Measurements from ENCODE around the gene LCN1. TPM values are rescaled to one million over a fixed set of nuclear protein-coding genes. Genes with fewer than 3 reads are reported as not detected.

LCN1 gene
- polyA plus RNA-seq, 1 donor (not counting 4 experiments of a cell fraction or from before 2014, with no cell fraction given): not detected

- no peaks in the 10 kb centered on the region for H4K20me1 ChIP-seq (ENCODE audit: control insufficient read depth, extremely low read depth, insufficient read depth, low read length)
- no peak for TF ChIP-seq EZH2 (IDR thresholded peaks at IDR 0.05; ENCODE audit: low read length)
- TF ChIP-seq, protein P1, sequence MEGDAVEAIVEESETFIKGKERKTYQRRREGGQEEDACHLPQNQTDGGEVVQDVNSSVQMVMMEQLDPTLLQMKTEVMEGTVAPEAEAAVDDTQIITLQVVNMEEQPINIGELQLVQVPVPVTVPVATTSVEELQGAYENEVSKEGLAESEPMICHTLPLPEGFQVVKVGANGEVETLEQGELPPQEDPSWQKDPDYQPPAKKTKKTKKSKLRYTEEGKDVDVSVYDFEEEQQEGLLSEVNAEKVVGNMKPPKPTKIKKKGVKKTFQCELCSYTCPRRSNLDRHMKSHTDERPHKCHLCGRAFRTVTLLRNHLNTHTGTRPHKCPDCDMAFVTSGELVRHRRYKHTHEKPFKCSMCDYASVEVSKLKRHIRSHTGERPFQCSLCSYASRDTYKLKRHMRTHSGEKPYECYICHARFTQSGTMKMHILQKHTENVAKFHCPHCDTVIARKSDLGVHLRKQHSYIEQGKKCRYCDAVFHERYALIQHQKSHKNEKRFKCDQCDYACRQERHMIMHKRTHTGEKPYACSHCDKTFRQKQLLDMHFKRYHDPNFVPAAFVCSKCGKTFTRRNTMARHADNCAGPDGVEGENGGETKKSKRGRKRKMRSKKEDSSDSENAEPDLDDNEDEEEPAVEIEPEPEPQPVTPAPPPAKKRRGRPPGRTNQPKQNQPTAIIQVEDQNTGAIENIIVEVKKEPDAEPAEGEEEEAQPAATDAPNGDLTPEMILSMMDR (optimal IDR thresholded peaks at IDR 0.05 in 1 of 3, IDR thresholded peaks at IDR 0.05 in 1 of 3, conservative IDR thresholded peaks at IDR 0.05 in 1 of 3; ENCODE audit: extremely low read depth in 1 of 3, insufficient read depth in 2 of 3, low read length in 3 of 3): no peak
- H3K36me3 ChIP-seq (ENCODE audit: control insufficient read depth in 2 of 2, extremely low read depth in 1 of 2, insufficient read depth in 2 of 2, low read length in 2 of 2): no peaks in the 10 kb centered on the region
- no peak overlapping the region for H3K9ac ChIP-seq (ENCODE audit: control insufficient read depth, extremely low read depth, insufficient read depth, low read length)
- no peaks in the 10 kb centered on the region for H3K4me1 ChIP-seq (ENCODE audit: control insufficient read depth, extremely low read depth, insufficient read depth, low read length)
- no peak overlapping the region for H3K4me2 ChIP-seq (ENCODE audit: control insufficient read depth, extremely low read depth, insufficient read depth, low read depth, low read length)
- no peaks in the 10 kb centered on the region for H3K79me2 ChIP-seq (ENCODE audit: control insufficient read depth, insufficient read depth, low read length)
- no peaks in the 10 kb centered on the region for H3K9me3 ChIP-seq (ENCODE audit: control insufficient read depth, low read depth, low read length)
- no peaks in the 10 kb centered on the region for H3K9me1 ChIP-seq (ENCODE audit: control insufficient read depth, extremely low read depth, insufficient read depth, low read length)
- dilution Hi-C loops (cut with MboI; ENCODE audit: extremely low pct_ligation_motif_present, low sequenced_read_pairs): no loop called here
- no peak overlapping the region for H3K27ac ChIP-seq (ENCODE audit: control insufficient read depth, insufficient read depth, low read length)
- no peak overlapping the region for H3K4me3 ChIP-seq (ENCODE audit: control insufficient read depth in 2 of 3, extremely low read depth in 1 of 3, insufficient read depth in 2 of 3, low read depth in 1 of 3, low read length in 3 of 3)
- FAIRE-seq: no peak
- no peak overlapping the region for H2AFZ ChIP-seq (ENCODE audit: control insufficient read depth, low read length)
- DNase-seq (ENCODE audit: low read depth, low spot score): no peak
- H3K27me3 ChIP-seq (ENCODE audit: control insufficient read depth, extremely low read depth, insufficient read depth, low read length): no peaks in the 10 kb centered on the region
These were observed 44.4 kb downstream of the LCN1 start for GRCh38 chr9:135565636-135566035.

GRCh38 chr9:135566552-135566951 lies 45.3 kb downstream of the LCN1 start:
- Histone ChIP-seq H3K4me2 (ENCODE audit: control insufficient read depth, extremely low read depth, insufficient read depth, low read depth, low read length) (no peak overlapping the region), H3K36me3 (ENCODE audit: control insufficient read depth in 2 of 2, extremely low read depth in 1 of 2, insufficient read depth in 2 of 2, low read length in 2 of 2) (no peaks in the 10 kb centered on the region), H2AFZ (ENCODE audit: control insufficient read depth, low read length) (no peak overlapping the region), H4K20me1 (ENCODE audit: control insufficient read depth, extremely low read depth, insufficient read depth, low read length) (no peaks in the 10 kb centered on the region), H3K4me3 (ENCODE audit: control insufficient read depth in 2 of 3, extremely low read depth in 1 of 3, insufficient read depth in 2 of 3, low read depth in 1 of 3, low read length in 3 of 3) (no peak overlapping the region), H3K9me3 (ENCODE audit: control insufficient read depth, low read depth, low read length) (no peaks in the 10 kb centered on the region), H3K27me3 (ENCODE audit: control insufficient read depth, extremely low read depth, insufficient read depth, low read length) (no peaks in the 10 kb centered on the region), H3K4me1 (ENCODE audit: control insufficient read depth, extremely low read depth, insufficient read depth, low read length) (no peaks in the 10 kb centered on the region), H3K27ac (ENCODE audit: control insufficient read depth, insufficient read depth, low read length) (no peak overlapping the region), H3K79me2 (ENCODE audit: control insufficient read depth, insufficient read depth, low read length) (no peaks in the 10 kb centered on the region), H3K9ac (ENCODE audit: control insufficient read depth, extremely low read depth, insufficient read depth, low read length) (no peak overlapping the region), H3K9me1 (ENCODE audit: control insufficient read depth, extremely low read depth, insufficient read depth, low read length) (no peaks in the 10 kb centered on the region)
- FAIRE-seq (no peak), DNase-seq (ENCODE audit: low read depth, low spot score) (no peak)
- TF ChIP-seq, protein P1 (optimal IDR thresholded peaks at IDR 0.05 in 1 of 3, IDR thresholded peaks at IDR 0.05 in 1 of 3, conservative IDR thresholded peaks at IDR 0.05 in 1 of 3; ENCODE audit: extremely low read depth in 1 of 3, insufficient read depth in 2 of 3, low read length in 3 of 3): no peak
- no peak for TF ChIP-seq EZH2 (IDR thresholded peaks at IDR 0.05; ENCODE audit: low read length)
- dilution Hi-C loops (cut with MboI; ENCODE audit: extremely low pct_ligation_motif_present, low sequenced_read_pairs): no loop called here
